GM21360 (cell line): ENCODE data around the gene CLCN4.

Source experiments
- ATAC-seq: cut with Tn5 transposase; IDR thresholded peaks from one replicate; pipeline ENCODE4 v1.9.1; 2021; ENCODE audit warnings: mild to moderate bottlenecking, moderate library complexity; ENCODE audit not compliant: unreplicated experiment

Gene CLCN4

DNA sequence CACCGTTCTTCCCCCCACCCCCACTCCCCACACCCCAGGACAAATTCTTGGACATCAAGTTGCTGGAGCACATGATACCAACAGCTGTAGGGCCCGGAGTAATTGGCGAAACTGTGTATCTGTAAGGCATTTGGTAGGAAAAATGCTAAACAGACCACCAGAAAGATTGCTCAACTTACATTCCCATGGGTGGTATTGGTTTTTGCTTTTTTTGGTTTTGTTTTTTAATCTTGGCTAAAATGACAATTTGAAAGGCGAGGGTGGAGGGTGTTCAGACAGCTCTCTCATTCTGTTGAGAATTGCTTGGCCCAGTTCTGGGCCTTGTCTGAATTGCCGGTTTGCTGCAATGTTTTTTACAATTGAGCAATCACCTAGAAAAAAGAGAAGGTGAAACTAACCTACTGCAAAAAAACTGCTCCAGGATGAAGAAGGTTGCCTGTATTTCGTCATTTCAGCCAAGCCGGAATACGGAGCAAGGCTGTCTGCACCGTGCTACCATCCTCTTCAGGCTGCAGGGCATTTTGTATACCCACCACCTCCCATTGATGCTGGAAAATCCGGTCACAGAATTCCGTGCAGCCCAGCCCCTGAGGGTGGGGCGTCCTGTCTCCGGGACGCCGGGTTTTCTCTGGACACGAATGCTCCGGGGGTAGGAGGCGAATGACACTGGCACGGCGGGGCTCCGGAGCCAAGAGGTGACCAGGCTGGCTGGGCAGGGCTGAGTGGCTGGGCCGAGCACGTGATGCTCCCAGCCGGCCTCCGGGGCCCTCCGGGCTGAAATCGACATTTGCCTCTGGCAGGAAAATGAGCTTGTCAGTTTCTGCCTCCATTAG lies at the start of gene CLCN4:
CLCN4 (plus strand) TSS at position 777 of the 833 bp plus-strand sequence. CDS start 28,058 bp downstream, outside the sequence.
- ATAC-seq, result peak; percentile 57

DNA sequence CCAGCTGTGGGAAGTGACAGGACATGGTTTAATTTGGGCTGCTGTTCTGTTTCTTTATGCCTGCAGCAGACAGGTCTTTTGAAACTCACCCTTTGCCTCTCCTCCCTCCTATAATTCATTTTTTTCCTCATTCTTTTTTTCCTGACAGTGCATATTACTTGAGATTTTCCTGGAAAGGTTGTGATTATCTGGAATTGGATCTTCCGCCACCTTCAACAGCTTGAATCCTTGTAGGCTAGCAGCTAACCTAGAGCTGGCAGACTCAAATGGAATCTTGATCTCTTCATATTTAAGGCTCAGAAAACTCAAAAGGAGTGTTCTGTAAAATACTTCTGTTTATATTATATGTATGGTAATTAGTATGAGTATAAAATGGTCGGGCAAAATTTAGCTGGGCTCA lies 49.3 kb upstream of the CLCN4 start:
- no peak for ATAC-seq

DNA sequence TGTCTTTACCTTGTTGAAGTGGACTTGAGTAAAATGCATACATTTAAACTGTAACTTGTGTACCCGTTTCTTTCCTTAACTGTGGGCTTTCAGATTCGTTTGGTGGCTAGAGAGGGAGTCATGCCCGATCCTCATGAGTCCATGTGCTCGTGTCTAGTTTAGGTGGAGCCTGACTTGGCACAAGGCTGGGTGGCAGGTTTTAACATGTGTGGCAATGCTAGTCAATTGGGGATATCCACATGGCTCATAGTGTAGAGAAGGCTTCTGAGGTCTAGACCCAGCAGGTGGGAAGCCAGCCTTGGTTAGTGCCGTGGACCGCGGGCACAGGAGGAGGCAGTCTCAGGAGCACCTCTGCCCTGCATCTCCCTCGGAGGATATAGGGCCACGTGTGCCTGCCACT lies 48.5 kb upstream of the CLCN4 start:
- ATAC-seq, result no peak

DNA sequence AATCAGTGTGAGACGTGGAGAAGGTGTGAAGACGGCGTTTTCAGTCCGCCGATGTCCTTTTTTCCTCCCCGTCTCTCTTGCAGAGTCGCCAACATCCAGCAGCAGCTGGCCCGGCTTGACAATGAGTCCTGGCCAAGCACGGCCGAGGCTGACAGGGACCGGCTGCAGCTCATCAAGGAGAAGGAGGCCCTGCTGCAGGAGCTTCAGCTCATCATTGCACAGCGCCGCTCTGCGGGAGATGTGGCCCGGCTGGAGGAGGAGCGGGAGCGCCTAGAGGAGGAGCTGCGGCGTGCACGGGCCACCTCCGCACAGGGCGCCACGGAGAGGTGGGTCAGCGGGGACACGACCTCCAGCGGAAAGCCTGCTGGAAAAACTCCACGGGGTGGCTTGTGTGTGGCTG lies 47.1 kb upstream of the CLCN4 start:
- ATAC-seq, result no peak

DNA sequence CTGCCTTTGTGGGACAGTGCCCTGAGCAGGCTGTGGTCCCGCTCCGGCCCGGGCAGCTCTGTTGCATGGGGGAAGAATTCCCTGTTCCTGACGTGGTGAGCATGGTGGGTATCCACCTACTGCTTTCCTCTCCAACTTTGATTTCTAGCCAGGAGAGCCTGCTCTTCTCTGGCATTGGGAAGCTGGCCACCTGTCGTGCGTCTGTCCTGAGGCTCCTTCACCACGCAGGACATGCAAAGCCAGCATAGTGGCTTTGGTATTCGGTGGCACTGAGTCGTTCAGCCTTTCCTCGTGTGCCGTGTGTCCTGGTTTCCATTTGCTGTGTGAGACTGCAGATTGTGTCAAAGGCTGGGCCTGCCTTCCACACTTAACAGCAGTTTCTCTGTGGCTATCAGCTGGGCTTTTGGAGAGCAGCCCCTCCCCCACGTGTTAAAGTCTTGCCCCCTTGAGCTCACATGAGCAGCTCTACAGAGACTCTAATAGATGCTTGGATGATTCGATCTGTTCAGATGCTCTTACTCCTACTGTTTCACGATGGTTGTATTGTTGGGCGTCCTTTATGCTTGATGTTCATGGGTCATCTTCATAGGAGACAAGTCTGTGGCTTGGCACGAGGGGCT lies 46.3 kb upstream of the CLCN4 start:
- no peak for ATAC-seq

DNA sequence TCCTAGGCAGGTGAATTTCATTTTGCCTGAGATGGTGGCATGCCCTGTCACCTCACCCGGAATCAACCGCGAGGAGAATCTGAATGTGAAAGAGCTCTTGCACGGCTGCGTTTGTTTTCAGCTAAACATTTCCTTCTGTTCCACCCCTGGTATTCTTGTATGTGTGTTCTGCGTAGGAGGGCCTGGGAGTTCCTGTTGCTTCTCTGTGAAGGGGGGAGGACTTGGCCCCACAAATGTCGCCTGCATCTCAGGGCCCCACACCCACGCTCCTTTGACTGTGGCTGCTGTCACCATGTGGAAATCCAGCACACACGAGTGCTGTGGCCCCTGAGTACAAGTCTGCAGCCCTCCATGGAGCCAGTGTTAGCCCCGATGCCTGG lies 45.8 kb upstream of the CLCN4 start:
- ATAC-seq, result no peak

DNA sequence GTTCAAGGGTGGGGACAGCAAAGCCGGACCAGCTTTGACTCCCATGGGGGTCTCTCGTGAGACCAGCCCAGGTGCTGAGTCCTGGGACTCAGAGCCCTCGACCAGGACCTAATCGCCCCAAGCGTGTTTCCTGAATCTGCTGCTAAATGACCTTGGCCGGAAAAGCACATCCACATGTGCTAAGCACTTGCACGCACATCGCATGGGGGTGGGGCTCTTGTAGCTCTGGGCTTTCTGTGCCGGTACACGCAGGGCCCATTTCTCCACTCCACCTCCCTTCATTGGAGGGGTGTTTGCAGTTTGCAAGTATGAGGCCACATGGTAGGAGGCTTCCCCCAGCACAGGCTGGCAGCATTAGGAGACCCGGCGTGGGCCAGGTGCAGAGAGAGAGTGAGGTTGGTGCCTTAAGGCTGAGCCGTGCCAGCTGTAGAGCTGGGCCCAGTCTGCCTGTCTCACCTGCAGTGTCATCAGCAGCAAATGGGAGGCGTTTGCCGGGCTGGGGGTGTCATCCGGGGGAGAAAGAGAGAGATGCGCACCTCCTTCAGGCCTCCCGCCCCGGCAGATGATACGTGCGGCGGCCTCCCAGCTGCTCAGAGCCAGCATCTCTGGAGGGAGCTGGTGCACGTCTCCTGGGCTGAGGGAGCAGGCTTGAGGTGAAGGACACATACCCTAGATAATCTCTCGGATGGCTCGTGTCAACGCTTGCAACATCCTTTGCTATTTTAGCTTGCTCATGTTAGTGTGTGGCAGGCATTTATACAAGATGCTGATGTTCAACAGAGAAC lies 45.2 kb upstream of the CLCN4 start:
- ATAC-seq, result no peak

DNA sequence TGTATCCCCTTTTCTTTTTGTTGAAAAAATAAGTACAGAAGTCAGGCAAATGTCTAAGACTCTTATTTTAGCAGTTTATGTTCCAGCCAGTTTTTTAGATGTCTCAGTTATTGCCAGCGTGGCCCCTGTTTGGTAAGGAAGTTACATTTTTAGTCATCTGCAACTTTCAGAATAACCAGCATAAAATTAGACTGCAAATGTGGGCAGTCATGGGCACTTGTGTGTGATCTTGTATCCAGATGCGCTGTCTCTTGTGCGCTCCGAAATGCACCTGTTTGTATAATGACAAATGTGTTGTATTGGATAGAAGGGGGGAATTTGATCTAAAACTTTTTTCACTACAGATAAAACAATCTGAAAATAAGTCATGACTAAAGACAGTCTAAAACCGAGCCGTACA lies 44.3 kb upstream of the CLCN4 start:
- no peak for ATAC-seq

DNA sequence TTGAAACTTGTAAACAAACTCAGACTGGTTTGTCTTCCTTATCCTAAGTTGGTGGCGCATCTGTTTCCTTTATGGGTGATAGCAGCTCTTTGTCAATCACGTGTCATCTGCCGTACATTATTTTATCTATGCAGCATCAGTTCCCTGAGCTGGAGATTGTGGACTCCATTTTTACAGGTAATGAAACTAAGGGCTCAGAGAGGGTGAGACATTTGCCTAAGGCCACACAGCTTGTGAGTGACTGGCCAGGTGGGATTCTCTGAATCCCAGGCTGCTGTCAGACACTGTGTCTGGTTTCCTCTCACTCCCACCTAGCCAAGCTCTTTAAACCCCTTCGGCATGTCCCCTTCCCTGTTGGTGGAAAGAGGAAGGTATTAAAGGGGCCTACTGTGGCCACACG lies 41.7 kb upstream of the CLCN4 start:
- no peak for ATAC-seq

DNA sequence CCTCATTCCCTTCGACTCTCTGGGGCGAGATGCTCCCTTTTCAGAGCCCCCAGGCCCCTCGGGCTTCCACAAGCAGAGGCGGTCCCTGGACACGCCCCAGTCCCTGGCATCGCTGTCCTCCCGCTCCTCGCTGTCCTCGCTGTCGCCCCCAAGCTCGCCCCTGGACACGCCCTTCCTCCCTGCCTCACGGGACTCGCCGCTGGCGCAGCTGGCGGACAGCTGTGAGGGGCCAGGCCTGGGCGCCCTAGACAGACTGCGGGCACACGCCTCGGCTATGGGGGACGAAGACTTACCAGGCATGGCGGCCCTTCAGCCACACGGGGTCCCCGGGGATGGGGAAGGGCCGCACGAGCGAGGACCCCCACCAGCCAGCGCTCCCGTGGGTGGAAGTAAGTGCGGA lies 39.5 kb upstream of the CLCN4 start:
- ATAC-seq, result no peak

DNA sequence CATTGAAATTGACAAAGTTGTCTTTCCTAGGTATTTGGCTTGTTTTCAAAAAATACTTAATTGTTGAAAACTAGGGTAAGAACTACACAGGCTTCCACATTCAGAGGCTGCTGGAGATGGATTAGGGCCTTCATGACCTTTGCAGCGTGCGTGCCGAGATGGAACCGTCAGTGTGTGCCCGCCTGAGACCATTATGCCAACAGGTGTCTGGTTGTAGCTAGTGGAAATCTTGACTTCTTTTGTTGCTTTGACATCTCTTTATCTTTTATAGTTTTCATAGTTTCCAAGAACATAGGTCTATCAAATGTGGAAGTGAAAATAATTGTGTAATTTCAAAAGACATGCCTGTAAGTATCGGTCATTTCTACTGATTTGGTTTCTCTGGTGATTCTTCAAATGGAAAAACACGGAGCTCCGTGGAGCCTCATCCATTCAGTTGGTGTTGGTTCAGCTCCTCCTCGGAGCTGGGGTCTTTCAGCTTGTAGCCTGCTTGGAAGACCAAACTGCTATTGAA lies 38.9 kb upstream of the CLCN4 start:
- ATAC-seq, result no peak

DNA sequence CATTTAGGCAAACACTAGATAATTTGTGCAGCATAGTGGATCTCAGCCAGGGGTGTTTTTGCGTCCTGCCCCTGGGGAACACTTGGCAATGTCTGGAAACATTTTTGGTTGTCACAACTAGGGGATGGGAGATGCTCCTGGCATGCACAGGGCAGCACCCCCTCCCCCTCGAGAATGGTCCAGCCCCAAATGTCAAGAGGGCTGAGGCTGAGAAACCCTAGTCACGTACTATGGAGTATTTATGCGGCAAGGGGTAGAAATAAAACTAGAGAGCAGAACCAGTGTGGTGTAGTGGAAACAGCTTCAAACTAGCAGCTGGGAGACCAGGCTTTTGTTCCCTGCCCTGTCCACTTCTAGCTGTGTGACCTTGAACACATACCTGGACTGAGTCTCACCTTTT lies 38.2 kb upstream of the CLCN4 start:
- ATAC-seq, result no peak

DNA sequence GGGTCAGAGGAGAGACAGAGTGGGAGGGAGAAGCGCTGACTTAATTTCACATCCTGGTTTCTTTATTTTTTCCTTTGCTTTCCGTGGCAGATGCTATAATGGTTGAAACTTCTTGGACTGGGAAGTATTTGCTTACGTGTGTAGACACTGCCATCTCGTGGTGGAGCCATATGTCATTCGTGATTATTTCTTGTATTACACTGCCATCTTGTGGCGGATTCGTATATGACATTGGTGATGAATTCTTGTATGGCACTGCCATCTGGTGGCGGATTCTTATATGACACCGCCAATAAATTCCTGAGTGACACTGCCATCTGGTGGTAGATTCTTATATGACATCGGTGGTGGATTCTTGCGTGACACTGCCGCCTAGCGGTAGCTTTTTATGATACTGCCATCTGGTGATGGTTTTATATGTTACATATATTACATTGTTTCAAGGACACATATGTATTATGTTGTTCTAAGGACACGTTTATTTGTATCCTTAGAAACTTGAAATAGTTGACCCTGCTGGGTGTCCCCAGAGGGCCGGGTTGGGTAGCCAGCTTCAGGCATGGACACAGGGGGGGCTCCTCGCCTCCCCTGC lies 37.3 kb upstream of the CLCN4 start:
- peak; percentile 63 for ATAC-seq

DNA sequence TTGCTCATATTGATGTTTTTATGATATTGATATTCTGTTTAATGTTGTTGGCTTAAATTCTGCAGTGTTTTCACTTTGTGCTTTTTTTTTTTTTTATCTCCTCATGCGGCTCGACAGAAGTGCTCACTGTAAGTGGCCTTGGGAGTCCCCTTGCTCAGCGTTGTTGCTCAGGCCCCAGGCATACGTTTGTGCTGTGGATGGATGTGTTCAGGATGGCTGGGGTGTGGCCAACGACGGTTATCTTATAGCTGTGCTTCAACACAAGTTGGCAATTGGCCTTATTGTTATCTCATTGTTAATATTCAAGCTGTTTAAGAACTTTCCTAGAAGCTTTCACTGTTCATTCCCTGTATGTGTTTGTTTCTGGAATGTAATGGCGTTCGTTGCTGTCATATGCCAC lies 36.4 kb upstream of the CLCN4 start:
- no peak for ATAC-seq

DNA sequence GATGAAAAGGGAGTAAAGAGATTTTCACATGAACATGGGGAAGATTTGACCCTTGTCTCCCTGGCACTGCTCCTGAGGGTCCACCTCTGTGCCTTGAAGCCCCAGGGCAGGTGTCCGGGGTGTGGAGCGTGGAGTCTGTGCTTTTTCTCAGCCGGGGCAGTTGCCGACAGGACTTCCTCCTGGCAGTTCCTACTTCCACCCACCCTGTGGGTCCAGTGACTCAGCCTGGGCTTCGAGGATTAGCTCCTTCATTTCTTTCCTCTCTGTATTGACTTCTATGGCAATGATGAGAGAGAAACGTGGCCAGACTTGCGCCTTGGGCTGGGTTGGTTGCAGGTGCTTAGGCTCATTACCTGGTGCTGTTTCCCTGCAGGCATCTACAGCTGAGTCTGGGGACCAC lies 35.9 kb upstream of the CLCN4 start:
- ATAC-seq, result no peak

DNA sequence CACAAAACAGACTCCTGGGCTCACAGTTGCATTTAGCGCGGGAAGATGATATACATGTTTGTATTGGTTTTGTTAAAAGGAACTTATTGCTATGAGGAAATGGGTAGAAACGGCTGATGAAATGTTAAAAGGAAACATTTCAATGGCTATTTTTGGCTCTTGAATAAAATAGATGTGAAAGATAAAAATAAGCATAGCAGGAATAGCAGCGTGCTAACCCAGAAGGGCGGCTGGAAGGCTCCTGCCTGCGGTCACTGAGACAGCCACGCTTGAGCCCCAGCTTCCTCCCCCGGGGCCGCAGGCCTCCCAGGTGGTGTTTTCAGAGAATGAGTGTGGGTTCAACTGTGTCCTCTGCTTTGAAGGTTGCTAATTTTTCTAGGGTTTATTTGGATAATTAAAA lies 35.0 kb upstream of the CLCN4 start:
- ATAC-seq, result peak; percentile 65

DNA sequence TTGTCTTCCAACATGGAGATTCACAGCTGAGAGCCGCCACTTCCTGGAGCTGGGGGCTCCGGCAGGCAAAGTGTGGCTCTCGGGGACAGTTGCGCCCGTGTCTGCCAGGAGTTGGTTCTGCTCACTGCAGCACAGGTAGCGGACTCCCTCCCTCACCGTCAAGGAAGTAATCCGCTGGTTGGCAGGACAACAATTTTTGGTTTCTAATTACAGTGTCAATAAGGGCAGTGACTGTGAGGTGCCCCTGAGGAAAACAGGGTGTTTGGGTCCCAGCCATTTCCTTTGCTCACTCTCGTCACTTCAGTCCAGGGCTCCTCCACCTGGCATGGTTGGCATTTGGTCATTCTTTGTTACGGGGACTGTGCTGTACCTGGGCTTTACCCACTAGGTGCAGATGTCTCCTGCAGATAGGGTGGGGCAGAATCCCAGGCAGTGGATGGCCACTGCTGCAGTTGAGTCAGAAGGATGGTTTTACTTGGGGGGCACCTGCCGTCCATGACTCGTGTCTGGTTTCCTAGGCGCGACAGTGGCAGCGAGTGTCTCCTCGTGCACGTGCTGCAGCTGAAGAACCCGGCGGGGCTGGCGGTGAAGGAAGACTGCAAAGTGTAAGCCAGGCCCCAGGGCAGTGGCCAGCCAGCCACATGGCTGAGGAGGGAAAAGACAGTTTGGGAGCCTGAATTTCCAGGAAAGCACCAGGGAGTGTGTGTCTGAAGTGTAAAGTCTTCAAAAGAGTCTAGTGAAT lies 32.1 kb upstream of the CLCN4 start:
- ATAC-seq, result no peak

DNA sequence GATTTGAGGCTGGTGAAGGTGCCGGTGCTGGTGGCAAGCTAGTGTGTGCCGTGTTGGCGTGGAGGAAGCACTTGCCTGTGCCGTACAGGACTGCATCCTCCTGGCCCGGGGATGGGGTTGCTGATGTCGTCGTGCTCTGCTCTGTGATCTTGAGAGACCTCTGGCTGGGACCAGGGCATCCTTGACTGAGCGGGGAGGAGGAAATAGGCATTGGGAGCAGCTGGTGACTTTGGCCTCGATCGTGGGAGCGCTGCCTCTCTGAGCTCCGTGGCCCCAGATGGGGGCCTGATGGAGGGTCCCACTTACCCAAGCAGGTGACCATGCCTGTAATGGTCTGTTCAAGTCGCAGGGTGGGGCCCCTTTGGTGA lies 31.5 kb upstream of the CLCN4 start:
- ATAC-seq, result no peak

DNA sequence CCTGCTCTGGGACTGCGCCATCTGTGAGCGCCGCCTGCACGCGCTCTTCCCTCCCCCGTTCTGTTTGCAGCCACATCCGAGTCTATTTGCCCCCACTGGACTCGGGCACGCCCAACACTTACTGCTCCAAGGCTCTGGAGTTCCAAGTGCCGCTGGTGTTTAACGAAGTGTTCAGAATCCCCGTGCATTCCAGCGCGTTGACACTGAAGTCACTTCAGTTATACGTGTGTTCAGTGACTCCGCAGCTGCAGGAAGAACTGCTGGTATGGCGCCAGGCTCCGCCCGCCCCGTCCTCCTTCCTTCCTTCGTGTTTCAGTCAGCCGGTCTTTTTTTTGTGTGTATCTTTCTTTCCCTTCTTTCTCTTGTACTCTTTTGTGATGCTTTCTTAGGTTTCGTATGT lies 30.7 kb upstream of the CLCN4 start:
- ATAC-seq, result no peak

DNA sequence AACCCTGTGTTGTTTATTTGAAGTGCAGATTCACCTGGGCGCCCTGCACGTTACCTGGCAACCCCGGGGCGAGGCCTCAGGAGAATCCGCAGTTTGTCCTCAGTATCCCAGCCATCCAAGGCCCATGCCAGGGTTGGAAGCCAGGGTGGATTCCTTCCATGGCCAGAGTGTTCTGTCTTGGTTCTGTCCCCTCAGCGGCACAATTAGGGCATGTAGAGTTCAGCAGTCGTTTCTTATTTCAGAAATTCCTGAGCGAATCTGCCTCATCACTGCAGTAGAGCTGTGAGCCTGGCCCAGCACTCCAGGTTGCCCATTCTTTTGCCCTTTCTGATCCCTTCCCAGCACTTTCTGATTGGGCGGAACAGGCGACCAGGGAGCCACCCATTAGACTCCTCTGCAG lies 29.9 kb upstream of the CLCN4 start:
- ATAC-seq, result no peak

DNA sequence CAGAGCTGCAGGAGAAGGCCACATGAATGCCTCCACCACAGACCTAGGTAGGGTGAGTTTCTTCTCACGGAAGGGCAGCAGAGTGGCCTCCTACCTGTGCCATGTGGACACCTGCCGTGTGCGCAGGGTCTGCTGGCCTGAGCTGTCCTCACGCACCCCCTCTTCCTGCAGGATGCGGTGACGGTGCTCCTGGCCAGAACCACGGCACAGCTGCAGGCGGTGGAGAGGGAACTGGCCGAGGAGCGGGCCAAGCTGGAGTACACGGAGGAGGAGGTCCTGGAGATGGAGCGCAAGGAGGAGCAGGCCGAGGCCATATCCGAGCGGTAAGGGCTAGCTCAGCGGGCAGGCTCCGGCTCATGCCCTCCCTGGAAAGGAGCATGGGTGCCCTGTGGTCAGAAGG lies 28.4 kb upstream of the CLCN4 start:
- ATAC-seq, result no peak
